GM23338 (cell line): ENCODE results near the gene GPC5. TPM values are rescaled to one million over a fixed set of nuclear protein-coding genes. Genes with fewer than 3 reads are reported as not detected.

Experiments used
- ATAC-seq: fragments of 200-7000 bp; cut with Tn5 transposase; 3 replicates; pipeline ENCODE4 v1.9.1; 2020
- DNase-seq: peaks from one replicate; pipeline ENCODE4 v3.0.0-alpha.2; 2015; ENCODE audit warnings: low spot score
- H2AFZ ChIP-seq: fragments of 200-600 bp; sonication (generic); 2 replicates; pipeline ENCODE4 v1.8.0; 2016; ENCODE audit warnings: antibody characterized with exemption, mild to moderate bottlenecking, moderate library complexity
- H3F3A ChIP-seq: fragments of 200-600 bp; sonication (generic); replicated peaks from 2 replicates; pipeline ENCODE4 v1.8.0; 2017; ENCODE audit warnings: antibody characterized with exemption, mixed run types, low read depth
- H3K27ac ChIP-seq: fragments of 200-600 bp; sonication (generic); 2 replicates; pipeline ENCODE4 v1.6.1; 2016; ENCODE audit warnings: low read depth
- H3K27me3 ChIP-seq: fragments of 200-600 bp; sonication (generic); 2 replicates; pipeline ENCODE4 v1.8.0; 2016; ENCODE audit warnings: mild to moderate bottlenecking, mixed run types, moderate library complexity; ENCODE audit not compliant: insufficient read depth
- H3K36me3 ChIP-seq: fragments of 200-600 bp; sonication (generic); 2 replicates; pipeline ENCODE4 v1.8.0; 2016; ENCODE audit warnings: mild to moderate bottlenecking; ENCODE audit not compliant: insufficient read depth
- H3K4me1 ChIP-seq: fragments of 200-600 bp; sonication (generic); 2 replicates; pipeline ENCODE4 v1.8.0; 2016; ENCODE audit warnings: mild to moderate bottlenecking, moderate library complexity; ENCODE audit not compliant: insufficient read depth
- H3K4me2 ChIP-seq: fragments of 200-600 bp; sonication (generic); 2 replicates; pipeline ENCODE4 v1.7.1; 2017; ENCODE audit warnings: mixed run types
- H3K4me3 ChIP-seq: fragments of 200-600 bp; sonication (generic); 2 replicates; pipeline ENCODE4 v1.6.1; 2016; ENCODE audit warnings: mixed run types
- H3K79me2 ChIP-seq: fragments of 200-600 bp; sonication (generic); replicated peaks from 2 replicates; pipeline ENCODE4 v1.8.0; 2017; ENCODE audit warnings: mild to moderate bottlenecking; ENCODE audit not compliant: insufficient read depth
- H3K9me2 ChIP-seq: fragments of 200-600 bp; sonication (generic); 2 replicates; pipeline ENCODE4 v1.8.0; 2017; ENCODE audit not compliant: insufficient read depth
- H4K20me1 ChIP-seq: fragments of 200-600 bp; sonication (generic); replicated peaks from 2 replicates; pipeline ENCODE4 v1.8.0; 2017; ENCODE audit warnings: mild to moderate bottlenecking; ENCODE audit not compliant: insufficient read depth
- H3K27ac Mint-ChIP-seq: 2 replicates; pipeline ENCODE4 v1.8.0; 2020; ENCODE audit warnings: inconsistent platforms, mild to moderate bottlenecking, moderate library complexity, mixed read lengths
- H3K27me3 Mint-ChIP-seq: 3 replicates; pipeline ENCODE4 v1.8.0; 2022; ENCODE audit warnings: low read depth, mild to moderate bottlenecking, moderate library complexity, mixed read lengths, inconsistent platforms; ENCODE audit not compliant: insufficient read depth, poor library complexity
- H3K36me3 Mint-ChIP-seq: 3 replicates; pipeline ENCODE4 v1.8.0; 2021; ENCODE audit warnings: low read depth, mild to moderate bottlenecking, inconsistent platforms, moderate library complexity, mixed read lengths
- H3K4me1 Mint-ChIP-seq: 3 replicates; pipeline ENCODE4 v1.8.0; 2020; ENCODE audit warnings: mild to moderate bottlenecking, inconsistent platforms, mixed read lengths
- H3K4me3 Mint-ChIP-seq: 3 replicates; pipeline ENCODE4 v1.8.0; 2021; ENCODE audit warnings: moderate library complexity, mild to moderate bottlenecking, inconsistent platforms, mixed read lengths
- H3K9me3 Mint-ChIP-seq: 3 replicates; pipeline ENCODE4 v1.8.0; 2020; ENCODE audit warnings: moderate library complexity, mild to moderate bottlenecking, inconsistent platforms, mixed read lengths
- CREB1 ChIP-seq: fragments of 250-450 bp; sonication (Bioruptor Pico); IDR thresholded peaks from 2 replicates; pipeline ENCODE4 v1.5.0; 2020; ENCODE audit warnings: low read depth, mild to moderate bottlenecking, moderate library complexity
- ETS1 ChIP-seq: IDR thresholded peaks from 2 replicates; pipeline ENCODE4 v1.6.1; 2016; ENCODE audit warnings: antibody characterized with exemption
- EZH2 ChIP-seq: fragments of 200-600 bp; sonication (generic); IDR thresholded peaks from one replicate; pipeline ENCODE4 v1.8.0; 2017; ENCODE audit warnings: antibody characterized with exemption, mild to moderate bottlenecking, low read depth; ENCODE audit not compliant: unreplicated experiment
- EZH2phosphoT487 ChIP-seq: fragments of 200-600 bp; sonication (generic); IDR thresholded peaks from one replicate; pipeline ENCODE4 v1.8.1; 2018; ENCODE audit warnings: antibody characterized with exemption; ENCODE audit not compliant: unreplicated experiment
- JUNB ChIP-seq: IDR thresholded peaks from one replicate; pipeline ENCODE4 v1.6.1; 2016; ENCODE audit warnings: antibody characterized with exemption; ENCODE audit not compliant: unreplicated experiment
- NANOG ChIP-seq: IDR thresholded peaks from 2 replicates; pipeline ENCODE4 v1.6.1; 2016; ENCODE audit warnings: antibody characterized with exemption, borderline replicate concordance
- POLR2AphosphoS5 ChIP-seq: IDR thresholded peaks from 2 replicates; pipeline ENCODE4 v1.6.1; 2016; ENCODE audit warnings: antibody characterized with exemption, low read depth
- STAT1 ChIP-seq: IDR thresholded peaks from one replicate; pipeline ENCODE4 v1.6.1; 2016; ENCODE audit warnings: antibody characterized with exemption; ENCODE audit not compliant: unreplicated experiment
- ZNF114 ChIP-seq: fragments of 250-450 bp; sonication (Bioruptor Pico); IDR thresholded peaks from 2 replicates; pipeline ENCODE4 v1.5.0; 2020; ENCODE audit warnings: mild to moderate bottlenecking, moderate library complexity
- ZNF331 ChIP-seq: fragments of 250-450 bp; sonication (Bioruptor Pico); IDR thresholded peaks from 2 replicates; pipeline ENCODE4 v1.5.0; 2020; ENCODE audit warnings: low read depth, mild to moderate bottlenecking, moderate library complexity
- ZNF462 ChIP-seq: fragments of 250-450 bp; sonication (Bioruptor Pico); IDR thresholded peaks from 2 replicates; pipeline ENCODE4 v1.5.0; 2020; ENCODE audit warnings: mild to moderate bottlenecking, moderate library complexity
- polyA plus RNA-seq: library from polyadenylated mRNA; unstranded; fragments of >200 nt; fragmentation: Nextera tagmentation; extraction: Ambion mirVana; gene quantifications from 2 replicates; pipeline ENCODE4 v1.2.1, GENCODE V29; 2016
- total RNA-seq: library from RNA; depleted of rRNA; stranded (reverse); fragments of >200 nt; shearing (Covaris generic); gene quantifications from 2 replicates; pipeline ENCODE4 v1.2.3, GENCODE V29; 2014

GPC5 gene
- total and polyA plus RNA-seq, 2 experiments from 2014 or later = 0.95 to 1.1 TPM

GRCh38 chr13:92575777-92576176, 1177.4 kb downstream of the GPC5 start:
- Histone ChIP-seq H3F3A (no peaks in the 10 kb centered on the region), H3K27me3 (no peaks in the 10 kb centered on the region), H3K4me2 (no peak overlapping the region), H3K27ac (no peak overlapping the region), H3K79me2 (no peaks in the 10 kb centered on the region), H3K4me3 (no peak overlapping the region), H3K36me3 (no peaks in the 10 kb centered on the region), H3K9me2 (no peaks in the 10 kb centered on the region), H3K4me1 (no peaks in the 10 kb centered on the region), H2AFZ (no peak overlapping the region), H4K20me1 (no peaks in the 10 kb centered on the region; the same call in 1 of the 2 replicates)
- no peak for ATAC-seq
- DNase-seq = no peak
- Mint-ChIP-seq H3K4me3 (no peak overlapping the region), H3K4me1 (no peaks in the 10 kb centered on the region), H3K36me3 (no peaks in the 10 kb centered on the region), H3K27ac (no peak overlapping the region), H3K27me3 (no peaks in the 10 kb centered on the region), H3K9me3 (no peaks in the 10 kb centered on the region)
- TF ChIP-seq ZNF331 (CRISPR knock-in tag) = no peak
- TF ChIP-seq ETS1 = no peak
- TF ChIP-seq EZH2 = no peak
- no peak for TF ChIP-seq POLR2AphosphoS5
- TF ChIP-seq EZH2phosphoT487 = no peak
- no peak for TF ChIP-seq ZNF114 (CRISPR knock-in tag)
- TF ChIP-seq JUNB = no peak
- TF ChIP-seq NANOG = no peak
- no peak for TF ChIP-seq STAT1
- TF ChIP-seq CREB1 (CRISPR knock-in tag) = no peak
- no peak for TF ChIP-seq ZNF462 (CRISPR knock-in tag)
